Measurements from ENCODE around the gene GSDME.
A peak's percentile ranks its signal among the peaks of the same experiment; 100 is the strongest.

The GSDME gene

GRCh38 chr7:24800073-24800472 lies 42.8 kb upstream of the GSDME start:
- no peak overlapping the region for H4K91ac ChIP-seq (ENCODE audit: low read depth, low read length)

GRCh38 chr7:24799506-24799905 lies 42.2 kb upstream of the GSDME start:
- Histone ChIP-seq H4K91ac (ENCODE audit: low read depth, low read length) (no peak overlapping the region), H3K27me3 (ENCODE audit: insufficient read depth, low read length) (no peaks in the 10 kb centered on the region), H3K27ac (ENCODE audit: low read depth, low read length) (no peak overlapping the region), H2BK120ac (ENCODE audit: insufficient read depth, low read length, poor library complexity) (no peak overlapping the region), H4K8ac (ENCODE audit: low read depth, low read length) (no peak overlapping the region), H3K9ac (ENCODE audit: low read length) (no peak overlapping the region), H3K14ac (ENCODE audit: low read length) (no peak overlapping the region), H3K18ac (ENCODE audit: low read length) (no peak overlapping the region), H3K79me1 (ENCODE audit: low read length) (no peaks in the 10 kb centered on the region), H3K23ac (ENCODE audit: low read length) (no peak overlapping the region), H2AK5ac (ENCODE audit: low read length) (no peak overlapping the region), H3K4me3 (ENCODE audit: low read depth, low read length) (no peak overlapping the region), H3K36me3 (ENCODE audit: control insufficient read depth in 1 of 2, insufficient read depth in 2 of 2, low read length in 2 of 2) (peaks cover 0 to 4% of the 10 kb centered on the region in 2 experiments), H3K4me2 (ENCODE audit: low read length) (no peak overlapping the region), H2AFZ (ENCODE audit: insufficient read depth, low read length, poor library complexity) (no peak overlapping the region), H4K12ac (ENCODE audit: low read depth, low read length) (no peak overlapping the region), H2BK12ac (ENCODE audit: low read length) (no peak overlapping the region), H3K4me1 (ENCODE audit: control insufficient read depth in 1 of 2, insufficient read depth in 2 of 2, low read length in 2 of 2) (no peaks in the 10 kb centered on the region), H3K9me3 (ENCODE audit: insufficient read depth, low read depth, low read length) (no peaks in the 10 kb centered on the region), H3K79me2 (ENCODE audit: control insufficient read depth, insufficient read depth, low read length, poor library complexity) (no peaks in the 10 kb centered on the region), H2BK5ac (ENCODE audit: low read depth, low read length, poor library complexity) (no peak overlapping the region), H3K4ac (ENCODE audit: low read depth, low read length) (no peak overlapping the region)
- peak; percentile 31 to 69 for DNase-seq
- WGBS (ENCODE audit: extremely low coverage, insufficient coverage, insufficient read length) = 100% methylated on average over 1 of the region's 3 CpGs

More at GRCh38 chr7:24800073-24800472, 42.8 kb upstream of the GSDME start:
- H3K9ac ChIP-seq (ENCODE audit: low read length) = no peak overlapping the region
- H3K18ac ChIP-seq (ENCODE audit: low read length) = no peak overlapping the region
- H3K4me3 ChIP-seq (ENCODE audit: low read depth, low read length) = no peak overlapping the region
- H2BK120ac ChIP-seq (ENCODE audit: insufficient read depth, low read length, poor library complexity) = no peak overlapping the region
- no peak overlapping the region for H4K12ac ChIP-seq (ENCODE audit: low read depth, low read length)
- H3K4me2 ChIP-seq (ENCODE audit: low read length) = no peak overlapping the region
- peak; percentile 55 to 65 for DNase-seq
- H2AFZ ChIP-seq (ENCODE audit: insufficient read depth, low read length, poor library complexity) = no peak overlapping the region
- H3K27ac ChIP-seq (ENCODE audit: low read depth, low read length) = no peak overlapping the region
- no peaks in the 10 kb centered on the region for H3K79me2 ChIP-seq (ENCODE audit: control insufficient read depth, insufficient read depth, low read length, poor library complexity)
- H3K9me3 ChIP-seq (ENCODE audit: insufficient read depth, low read depth, low read length) = no peaks in the 10 kb centered on the region
- peaks cover 0 to 4% of the 10 kb centered on the region in 2 experiments for H3K36me3 ChIP-seq (ENCODE audit: control insufficient read depth in 1 of 2, insufficient read depth in 2 of 2, low read length in 2 of 2)
- H3K79me1 ChIP-seq (ENCODE audit: low read length) = no peaks in the 10 kb centered on the region
- H2BK5ac ChIP-seq (ENCODE audit: low read depth, low read length, poor library complexity) = no peak overlapping the region
- no peak overlapping the region for H3K23ac ChIP-seq (ENCODE audit: low read length)
- H2AK5ac ChIP-seq (ENCODE audit: low read length) = no peak overlapping the region
- H3K4ac ChIP-seq (ENCODE audit: low read depth, low read length) = no peak overlapping the region
- no peak overlapping the region for H2BK12ac ChIP-seq (ENCODE audit: low read length)
- no CpG with 5 or more reads among the region's 6 CpGs for WGBS (ENCODE audit: extremely low coverage, insufficient coverage, insufficient read length)
- no peak overlapping the region for H3K14ac ChIP-seq (ENCODE audit: low read length)
- H3K4me1 ChIP-seq (ENCODE audit: control insufficient read depth in 1 of 2, insufficient read depth in 2 of 2, low read length in 2 of 2) = no peaks in the 10 kb centered on the region
- H3K27me3 ChIP-seq (ENCODE audit: insufficient read depth, low read length) = no peaks in the 10 kb centered on the region
- H4K8ac ChIP-seq (ENCODE audit: low read depth, low read length) = no peak overlapping the region

- Histone ChIP-seq H4K8ac (ENCODE audit: low read depth, low read length) (no peak overlapping the region), H4K91ac (ENCODE audit: low read depth, low read length) (no peak overlapping the region), H3K4me3 (ENCODE audit: low read depth, low read length) (no peak overlapping the region), H2BK5ac (ENCODE audit: low read depth, low read length, poor library complexity) (no peak overlapping the region), H3K18ac (ENCODE audit: low read length) (no peak overlapping the region), H3K23ac (ENCODE audit: low read length) (no peak overlapping the region), H3K79me1 (ENCODE audit: low read length) (no peaks in the 10 kb centered on the region), H4K12ac (ENCODE audit: low read depth, low read length) (no peak overlapping the region), H3K4me2 (ENCODE audit: low read length) (no peak overlapping the region), H3K79me2 (ENCODE audit: control insufficient read depth, insufficient read depth, low read length, poor library complexity) (no peaks in the 10 kb centered on the region), H3K27me3 (ENCODE audit: insufficient read depth, low read length) (no peaks in the 10 kb centered on the region), H3K9ac (ENCODE audit: low read length) (no peak overlapping the region), H3K36me3 (ENCODE audit: control insufficient read depth in 1 of 2, insufficient read depth in 2 of 2, low read length in 2 of 2) (peaks cover 0 to 1% of the 10 kb centered on the region in 2 experiments), H3K14ac (ENCODE audit: low read length) (no peak overlapping the region), H3K4me1 (ENCODE audit: control insufficient read depth in 1 of 2, insufficient read depth in 2 of 2, low read length in 2 of 2) (no peaks in the 10 kb centered on the region), H2AK5ac (ENCODE audit: low read length) (no peak overlapping the region), H2AFZ (ENCODE audit: insufficient read depth, low read length, poor library complexity) (no peak overlapping the region), H3K4ac (ENCODE audit: low read depth, low read length) (no peak overlapping the region), H3K27ac (ENCODE audit: low read depth, low read length) (no peak overlapping the region), H2BK120ac (ENCODE audit: insufficient read depth, low read length, poor library complexity) (no peak overlapping the region), H3K9me3 (ENCODE audit: insufficient read depth, low read depth, low read length) (no peaks in the 10 kb centered on the region), H2BK12ac (ENCODE audit: low read length) (no peak overlapping the region)
- no CpG with 5 or more reads among the region's 4 CpGs for WGBS (ENCODE audit: extremely low coverage, insufficient coverage, insufficient read length)
- DNase-seq = no peak
Observed at GRCh38 chr7:24798261-24798660, 41.0 kb upstream of the GSDME start.

GRCh38 chr7:24797270-24797669 lies 40.0 kb upstream of the GSDME start:
- Histone ChIP-seq H2AFZ (ENCODE audit: insufficient read depth, low read length, poor library complexity) (no peak overlapping the region), H2BK12ac (ENCODE audit: low read length) (no peak overlapping the region), H4K12ac (ENCODE audit: low read depth, low read length) (no peak overlapping the region), H3K79me2 (ENCODE audit: control insufficient read depth, insufficient read depth, low read length, poor library complexity) (no peaks in the 10 kb centered on the region), H4K8ac (ENCODE audit: low read depth, low read length) (no peak overlapping the region), H2BK120ac (ENCODE audit: insufficient read depth, low read length, poor library complexity) (no peak overlapping the region), H3K4me3 (ENCODE audit: low read depth, low read length) (no peak overlapping the region), H3K9me3 (ENCODE audit: insufficient read depth, low read depth, low read length) (no peaks in the 10 kb centered on the region), H2AK5ac (ENCODE audit: low read length) (no peak overlapping the region), H3K23ac (ENCODE audit: low read length) (no peak overlapping the region), H3K4ac (ENCODE audit: low read depth, low read length) (no peak overlapping the region), H4K91ac (ENCODE audit: low read depth, low read length) (no peak overlapping the region), H3K4me2 (ENCODE audit: low read length) (no peak overlapping the region), H3K9ac (ENCODE audit: low read length) (no peak overlapping the region), H2BK5ac (ENCODE audit: low read depth, low read length, poor library complexity) (no peak overlapping the region), H3K18ac (ENCODE audit: low read length) (no peak overlapping the region), H3K79me1 (ENCODE audit: low read length) (no peaks in the 10 kb centered on the region), H3K4me1 (ENCODE audit: control insufficient read depth in 1 of 2, insufficient read depth in 2 of 2, low read length in 2 of 2) (no peaks in the 10 kb centered on the region), H3K14ac (ENCODE audit: low read length) (no peak overlapping the region), H3K27me3 (ENCODE audit: insufficient read depth, low read length) (no peaks in the 10 kb centered on the region), H3K36me3 (ENCODE audit: control insufficient read depth in 1 of 2, insufficient read depth in 2 of 2, low read length in 2 of 2) (peaks cover 0 to 1% of the 10 kb centered on the region in 2 experiments), H3K27ac (ENCODE audit: low read depth, low read length) (no peak overlapping the region)
- no peak for DNase-seq
- WGBS (ENCODE audit: extremely low coverage, insufficient coverage, insufficient read length) = no CpG with 5 or more reads among the region's 4 CpGs

All from trophoblast cell (in vitro differentiated cells and primary cell).